Panc1 (cell line): ENCODE data around the gene GOLGA6L2.

ENCODE experiments used
- POLR2AphosphoS5 ChIP-seq: IDR thresholded peaks from 2 replicates; pipeline ENCODE4 v1.6.1; 2012; ENCODE audit warnings: mild to moderate bottlenecking, low read depth, low read length, moderate library complexity
- TF ChIP-seq, protein P1 (sequence below): fragments of 450-650 bp; IDR thresholded peaks from 2 replicates; pipeline ENCODE4 v1.5.1; 2017; ENCODE audit warnings: mild to moderate bottlenecking
- TF ChIP-seq, protein P2 (sequence below), 2 experiments: IDR thresholded peaks; 2 replicates each; pipeline ENCODE4 v1.6.1; 2011 to 2012; ENCODE audit warnings: low read depth in 2 of 2, control low read depth in 1 of 2, low read length in 1 of 2, mild to moderate bottlenecking in 1 of 2, moderate library complexity in 1 of 2; ENCODE audit not compliant: insufficient read depth in 1 of 2

GRCh38 chr15:23441204-23441603, 5.8 kb downstream of the GOLGA6L2 start:
- TF ChIP-seq, protein P1, sequence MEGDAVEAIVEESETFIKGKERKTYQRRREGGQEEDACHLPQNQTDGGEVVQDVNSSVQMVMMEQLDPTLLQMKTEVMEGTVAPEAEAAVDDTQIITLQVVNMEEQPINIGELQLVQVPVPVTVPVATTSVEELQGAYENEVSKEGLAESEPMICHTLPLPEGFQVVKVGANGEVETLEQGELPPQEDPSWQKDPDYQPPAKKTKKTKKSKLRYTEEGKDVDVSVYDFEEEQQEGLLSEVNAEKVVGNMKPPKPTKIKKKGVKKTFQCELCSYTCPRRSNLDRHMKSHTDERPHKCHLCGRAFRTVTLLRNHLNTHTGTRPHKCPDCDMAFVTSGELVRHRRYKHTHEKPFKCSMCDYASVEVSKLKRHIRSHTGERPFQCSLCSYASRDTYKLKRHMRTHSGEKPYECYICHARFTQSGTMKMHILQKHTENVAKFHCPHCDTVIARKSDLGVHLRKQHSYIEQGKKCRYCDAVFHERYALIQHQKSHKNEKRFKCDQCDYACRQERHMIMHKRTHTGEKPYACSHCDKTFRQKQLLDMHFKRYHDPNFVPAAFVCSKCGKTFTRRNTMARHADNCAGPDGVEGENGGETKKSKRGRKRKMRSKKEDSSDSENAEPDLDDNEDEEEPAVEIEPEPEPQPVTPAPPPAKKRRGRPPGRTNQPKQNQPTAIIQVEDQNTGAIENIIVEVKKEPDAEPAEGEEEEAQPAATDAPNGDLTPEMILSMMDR: no peak
- no peak for TF ChIP-seq POLR2AphosphoS5
- TF ChIP-seq, protein P2, sequence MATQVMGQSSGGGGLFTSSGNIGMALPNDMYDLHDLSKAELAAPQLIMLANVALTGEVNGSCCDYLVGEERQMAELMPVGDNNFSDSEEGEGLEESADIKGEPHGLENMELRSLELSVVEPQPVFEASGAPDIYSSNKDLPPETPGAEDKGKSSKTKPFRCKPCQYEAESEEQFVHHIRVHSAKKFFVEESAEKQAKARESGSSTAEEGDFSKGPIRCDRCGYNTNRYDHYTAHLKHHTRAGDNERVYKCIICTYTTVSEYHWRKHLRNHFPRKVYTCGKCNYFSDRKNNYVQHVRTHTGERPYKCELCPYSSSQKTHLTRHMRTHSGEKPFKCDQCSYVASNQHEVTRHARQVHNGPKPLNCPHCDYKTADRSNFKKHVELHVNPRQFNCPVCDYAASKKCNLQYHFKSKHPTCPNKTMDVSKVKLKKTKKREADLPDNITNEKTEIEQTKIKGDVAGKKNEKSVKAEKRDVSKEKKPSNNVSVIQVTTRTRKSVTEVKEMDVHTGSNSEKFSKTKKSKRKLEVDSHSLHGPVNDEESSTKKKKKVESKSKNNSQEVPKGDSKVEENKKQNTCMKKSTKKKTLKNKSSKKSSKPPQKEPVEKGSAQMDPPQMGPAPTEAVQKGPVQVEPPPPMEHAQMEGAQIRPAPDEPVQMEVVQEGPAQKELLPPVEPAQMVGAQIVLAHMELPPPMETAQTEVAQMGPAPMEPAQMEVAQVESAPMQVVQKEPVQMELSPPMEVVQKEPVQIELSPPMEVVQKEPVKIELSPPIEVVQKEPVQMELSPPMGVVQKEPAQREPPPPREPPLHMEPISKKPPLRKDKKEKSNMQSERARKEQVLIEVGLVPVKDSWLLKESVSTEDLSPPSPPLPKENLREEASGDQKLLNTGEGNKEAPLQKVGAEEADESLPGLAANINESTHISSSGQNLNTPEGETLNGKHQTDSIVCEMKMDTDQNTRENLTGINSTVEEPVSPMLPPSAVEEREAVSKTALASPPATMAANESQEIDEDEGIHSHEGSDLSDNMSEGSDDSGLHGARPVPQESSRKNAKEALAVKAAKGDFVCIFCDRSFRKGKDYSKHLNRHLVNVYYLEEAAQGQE (IDR thresholded peaks at IDR 0.05; ENCODE audit: insufficient read depth in 1 of 2, low read depth in 2 of 2, low read length in 1 of 2): no peak
